Large intestine (tissue), 12 donors: ENCODE results near the gene POU1F1. TPM values are rescaled to one million over a fixed set of nuclear protein-coding genes. Genes with fewer than 3 reads are reported as not detected.

ENCODE experiments used
- DNase-seq, 2 donors: peaks; one replicate each; pipeline versions ENCODE4 v3.0.0 to v3.0.0-alpha.2; 2013
- H3K27ac ChIP-seq: one replicate; pipeline ENCODE4 v1.5.1; 2013; ENCODE audit warnings: low read length
- H3K27me3 ChIP-seq: 2 replicates; pipeline ENCODE4 v1.6.1; 2013; ENCODE audit warnings: low read length; ENCODE audit not compliant: control insufficient read depth, insufficient read depth
- H3K36me3 ChIP-seq: 2 replicates; pipeline ENCODE4 v1.6.1; 2013; ENCODE audit warnings: low read length; ENCODE audit not compliant: control insufficient read depth, insufficient read depth
- H3K4me1 ChIP-seq: one replicate; pipeline ENCODE4 v1.6.1; 2013; ENCODE audit warnings: low read length; ENCODE audit not compliant: control insufficient read depth, insufficient read depth
- H3K4me3 ChIP-seq: one replicate; pipeline ENCODE4 v1.5.1; 2013; ENCODE audit warnings: low read length
- H3K9me3 ChIP-seq: one replicate; pipeline ENCODE4 v1.6.1; 2013; ENCODE audit warnings: mild to moderate bottlenecking, low read depth, low read length, moderate library complexity; ENCODE audit not compliant: control insufficient read depth
- WGBS: methylation state at CpG from one replicate; pipeline ENCODE4 v1.1.5; 2013; ENCODE audit warnings: low lambda C conversion rate; ENCODE audit not compliant: insufficient coverage; 5-methylcytosine and 5-hydroxymethylcytosine counted together
- long read RNA-seq, 11 donors: transcript quantifications; one replicate each; lab custom pipeline, GENCODE V29; 2026
- polyA plus RNA-seq: library from polyadenylated mRNA; unstranded; fragments of 120-200 nt; gene quantifications from one replicate; pipeline ENCODE4 v1.2.1, GENCODE V29; 2013

The POU1F1 gene, protein sequence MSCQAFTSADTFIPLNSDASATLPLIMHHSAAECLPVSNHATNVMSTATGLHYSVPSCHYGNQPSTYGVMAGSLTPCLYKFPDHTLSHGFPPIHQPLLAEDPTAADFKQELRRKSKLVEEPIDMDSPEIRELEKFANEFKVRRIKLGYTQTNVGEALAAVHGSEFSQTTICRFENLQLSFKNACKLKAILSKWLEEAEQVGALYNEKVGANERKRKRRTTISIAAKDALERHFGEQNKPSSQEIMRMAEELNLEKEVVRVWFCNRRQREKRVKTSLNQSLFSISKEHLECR
- polyA plus RNA-seq, result 0.06 TPM
- long read RNA-seq, donor 1, result 0 reads
- long read RNA-seq, donor 2, result 0 reads
- long read RNA-seq, donor 3, result 0 reads
- long read RNA-seq, donor 4, result 0 reads
- long read RNA-seq, donor 5, result 0 reads
- long read RNA-seq, donor 6, result 0 reads
- long read RNA-seq, donor 7, result 0 reads
- long read RNA-seq, donor 8, result 0 reads
- long read RNA-seq, donor 9, result 0 reads
- long read RNA-seq, donor 10, result 0 reads
- long read RNA-seq, donor 11, result 0 reads

DNA sequence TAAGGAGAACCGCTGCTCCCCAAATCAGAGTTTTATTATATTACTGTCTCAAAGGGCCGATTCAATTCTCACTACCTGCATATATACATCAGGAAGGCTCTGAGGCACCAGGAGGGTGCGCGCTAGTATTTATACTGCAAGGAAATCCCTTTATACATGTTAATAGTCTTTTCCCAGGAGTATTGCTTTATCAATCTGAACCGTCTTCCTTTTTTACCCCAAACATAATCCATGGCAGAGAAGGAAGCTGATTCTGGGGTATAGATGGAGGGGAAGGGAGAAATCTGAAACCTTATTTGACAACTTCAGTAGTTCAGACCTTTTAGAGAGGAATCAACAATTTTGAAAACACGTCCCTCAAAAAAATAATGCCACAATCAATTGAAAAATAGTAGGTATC, at the start of gene POU1F1:
Gene POU1F1, minus strand, starts transcription at position 101 of the 400 bp plus-strand sequence. CDS start 122 bp downstream, outside the sequence.
- H3K4me3 ChIP-seq, result no peak within 1 kb of the TSS
- H3K36me3 ChIP-seq, result no peaks in the 10 kb centered on the region
- WGBS, result 91% methylated on average over 4 of the region's 6 CpGs
- no peaks in the 10 kb centered on the region for H3K4me1 ChIP-seq
- no peak for DNase-seq
- no peak within 1 kb of the TSS for H3K27ac ChIP-seq
- H3K9me3 ChIP-seq, result no peaks in the 10 kb centered on the region
- H3K27me3 ChIP-seq, result no peaks in the 10 kb centered on the region

DNA sequence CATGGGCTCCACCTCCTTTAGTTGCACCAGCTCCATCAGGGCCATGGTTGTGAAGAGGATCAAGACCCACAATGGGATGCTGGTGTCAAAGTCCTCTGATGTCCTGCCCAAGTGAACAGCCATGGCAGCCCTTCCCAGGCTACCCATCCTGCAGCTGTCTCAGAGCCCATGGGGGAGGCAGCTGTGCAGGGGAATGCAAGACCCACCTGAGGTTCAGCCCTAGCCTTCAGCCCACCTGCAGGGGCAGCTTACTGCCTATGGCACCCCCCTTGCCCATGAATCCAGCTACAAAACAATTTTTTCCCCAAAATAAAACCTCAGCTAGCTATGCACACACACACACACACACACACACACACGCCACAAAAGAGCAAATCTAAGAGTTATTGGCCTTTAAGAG, 48.2 kb upstream of the POU1F1 start:
- H3K27ac ChIP-seq, result no peak overlapping the region
- DNase-seq, result no peak
- no CpG with 5 or more reads among the region's 1 CpG for WGBS
- H3K9me3 ChIP-seq, result no peaks in the 10 kb centered on the region
- no peaks in the 10 kb centered on the region for H3K27me3 ChIP-seq
- H3K4me3 ChIP-seq, result no peak overlapping the region
- peaks cover 3% of the 10 kb centered on the region for H3K4me1 ChIP-seq
- H3K36me3 ChIP-seq, result no peaks in the 10 kb centered on the region

DNA sequence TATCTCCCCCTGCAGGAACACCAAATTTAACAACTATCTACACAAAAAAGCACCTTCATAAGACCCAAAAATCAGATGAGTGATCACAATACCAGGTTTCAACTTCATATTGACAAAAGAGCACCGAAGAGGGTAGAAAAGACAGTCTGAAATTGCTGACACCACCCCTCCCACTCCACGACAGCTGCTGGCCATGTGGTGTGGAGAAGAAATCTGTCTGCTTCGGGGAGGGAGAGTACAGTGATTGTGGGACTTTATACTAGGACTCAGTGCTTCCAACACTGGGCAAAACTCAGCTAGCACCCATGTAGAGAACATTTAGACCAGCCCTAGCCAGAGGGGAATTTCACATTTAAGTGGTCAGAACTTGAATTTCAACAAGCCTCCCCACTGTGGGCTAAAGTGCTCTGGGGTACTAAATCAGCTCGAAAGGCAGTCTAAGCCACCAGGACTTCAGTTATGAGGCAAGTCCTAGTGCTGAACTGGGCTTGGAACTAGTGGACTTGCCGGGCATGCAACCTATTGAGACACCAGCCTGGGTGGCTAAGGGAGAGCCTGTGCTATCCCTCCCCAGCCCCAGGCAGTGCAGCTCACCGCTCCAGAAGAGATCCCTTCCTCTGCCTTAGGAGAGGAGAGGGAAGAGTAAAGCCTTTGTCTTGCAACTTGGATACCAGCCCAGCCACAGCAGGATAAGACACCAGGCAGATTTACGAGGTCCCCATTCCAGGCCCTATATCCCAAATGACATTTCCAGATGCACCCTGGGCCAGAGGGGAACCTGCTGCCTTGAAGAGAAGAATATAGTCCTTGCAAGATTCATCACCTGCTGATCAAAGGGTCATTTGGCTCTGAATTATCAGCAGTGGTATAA, 44.6 kb upstream of the POU1F1 start:
- Histone ChIP-seq H3K4me1 (peaks cover 10% of the 10 kb centered on the region), H3K27me3 (no peaks in the 10 kb centered on the region), H3K36me3 (no peaks in the 10 kb centered on the region), H3K27ac (no peak overlapping the region), H3K4me3 (no peak overlapping the region), H3K9me3 (no peaks in the 10 kb centered on the region)
- no peak for DNase-seq
- no CpG with 5 or more reads among the region's 7 CpGs for WGBS

DNA sequence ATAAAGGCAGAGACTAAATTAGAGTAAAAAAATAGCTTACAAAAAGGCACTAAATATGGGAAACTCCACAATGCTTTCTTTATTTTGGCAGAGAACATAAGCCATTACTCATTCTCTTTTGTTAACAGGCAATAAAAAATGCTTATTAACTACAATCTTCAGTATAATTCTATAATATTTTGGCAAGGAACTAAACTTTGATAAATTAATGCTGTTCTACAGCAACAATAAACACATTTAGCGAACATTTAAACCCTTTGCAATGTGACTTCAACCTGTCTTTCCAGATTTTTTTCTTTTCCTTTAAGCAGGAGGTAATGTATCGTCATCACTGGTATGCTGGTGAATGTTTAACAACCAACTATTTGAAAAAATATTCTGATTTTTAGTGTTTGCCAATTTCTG, 42.2 kb upstream of the POU1F1 start:
- Histone ChIP-seq H3K27me3 (no peaks in the 10 kb centered on the region), H3K36me3 (no peaks in the 10 kb centered on the region), H3K27ac (no peak overlapping the region), H3K4me3 (no peak overlapping the region), H3K4me1 (peaks cover 10% of the 10 kb centered on the region), H3K9me3 (no peaks in the 10 kb centered on the region)
- WGBS, result 17% methylated on average over 2 of the region's 2 CpGs
- peak in 1 of 2 donors; percentile 7 for DNase-seq

DNA sequence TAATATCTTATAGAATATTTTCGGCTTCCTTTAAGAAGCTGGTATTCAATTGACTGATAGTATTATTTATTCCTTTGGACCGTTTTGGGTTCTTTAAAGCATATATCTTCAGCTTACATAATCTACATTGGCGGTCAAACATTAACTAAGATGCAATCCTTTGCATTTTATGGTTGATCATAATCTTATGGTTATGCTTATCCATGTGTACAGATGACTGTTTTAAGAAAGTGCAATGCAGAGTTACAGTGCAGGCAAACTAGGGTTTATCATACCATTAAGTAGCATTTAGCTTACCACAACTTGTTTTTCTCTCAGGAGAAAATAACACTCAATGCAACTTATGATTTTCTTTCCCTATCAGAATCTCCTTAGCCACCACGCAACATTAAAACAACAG, 41.4 kb upstream of the POU1F1 start:
- no peak for DNase-seq
- Histone ChIP-seq H3K27ac (no peak overlapping the region), H3K27me3 (no peaks in the 10 kb centered on the region), H3K4me3 (no peak overlapping the region), H3K9me3 (no peaks in the 10 kb centered on the region), H3K4me1 (peaks cover 10% of the 10 kb centered on the region), H3K36me3 (no peaks in the 10 kb centered on the region)
- 22% methylated on average over 2 of the region's 4 CpGs for WGBS

DNA sequence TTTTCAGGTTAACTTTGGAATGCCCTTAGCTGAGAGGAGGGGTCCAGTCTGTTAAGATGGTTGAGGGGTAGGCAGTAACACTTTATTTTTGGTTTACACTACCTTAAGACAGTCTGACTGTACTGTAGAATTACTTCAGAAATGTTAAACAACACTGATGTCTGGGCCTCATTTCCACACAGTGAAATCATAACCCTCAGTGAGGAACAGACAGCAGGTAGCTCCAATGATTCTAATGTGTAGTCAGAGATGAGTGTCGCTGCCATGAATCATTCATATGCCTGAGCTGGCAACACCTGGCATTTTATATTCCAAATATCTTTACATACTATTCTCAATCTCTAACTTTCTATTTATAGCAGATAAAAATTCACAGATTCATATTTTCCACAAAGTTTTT, 37.3 kb upstream of the POU1F1 start:
- no peaks in the 10 kb centered on the region for H3K9me3 ChIP-seq
- WGBS, result no CpG with 5 or more reads among the region's 1 CpG
- H3K27ac ChIP-seq, result no peak overlapping the region
- peaks cover 7% of the 10 kb centered on the region for H3K4me1 ChIP-seq
- no peak for DNase-seq
- no peak overlapping the region for H3K4me3 ChIP-seq
- H3K27me3 ChIP-seq, result no peaks in the 10 kb centered on the region
- no peaks in the 10 kb centered on the region for H3K36me3 ChIP-seq

DNA sequence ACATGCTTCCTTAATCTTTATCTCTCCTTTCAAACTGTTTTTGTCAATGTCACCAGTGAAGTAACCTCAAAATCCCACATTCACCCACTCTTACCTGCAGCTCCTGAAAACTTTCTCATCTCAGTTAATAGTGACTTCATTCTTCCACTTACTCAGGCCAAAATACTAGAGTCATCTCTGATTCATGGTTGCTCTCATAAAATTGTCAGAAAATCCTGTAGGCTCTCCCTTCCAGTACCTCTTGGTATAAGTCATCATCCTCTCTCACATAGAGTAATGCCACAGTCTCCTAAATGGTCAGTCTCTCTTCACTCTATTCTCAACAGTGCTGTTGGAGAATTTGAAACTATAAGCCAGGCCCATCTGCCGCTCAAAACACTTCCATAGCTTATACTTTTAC, 34.9 kb upstream of the POU1F1 start:
- H3K4me3 ChIP-seq, result no peak overlapping the region
- no peak for DNase-seq
- no peaks in the 10 kb centered on the region for H3K27me3 ChIP-seq
- no peaks in the 10 kb centered on the region for H3K36me3 ChIP-seq
- no peaks in the 10 kb centered on the region for H3K9me3 ChIP-seq
- WGBS, result no CpG with 5 or more reads among the region's 1 CpG
- no peaks in the 10 kb centered on the region for H3K4me1 ChIP-seq
- no peak overlapping the region for H3K27ac ChIP-seq

DNA sequence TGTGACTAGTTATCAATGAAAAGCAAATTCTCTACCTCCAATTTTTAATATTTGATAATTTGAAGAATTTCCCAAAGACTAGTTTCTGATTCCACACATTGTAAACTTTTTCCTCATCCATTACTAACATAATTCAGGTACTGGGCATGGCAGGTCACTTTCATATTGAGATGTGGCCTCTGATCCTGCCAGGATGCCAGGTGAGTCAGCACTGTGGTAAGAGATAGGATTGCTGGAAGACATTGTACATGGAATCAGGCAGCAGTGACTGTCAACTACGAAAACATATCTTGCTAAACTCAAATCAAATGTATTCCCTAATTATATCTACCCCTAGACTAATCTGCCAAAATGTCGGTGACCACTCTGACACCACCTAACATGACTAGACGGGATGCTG, 33.2 kb upstream of the POU1F1 start:
- no peak for DNase-seq
- no peaks in the 10 kb centered on the region for H3K27me3 ChIP-seq

DNA sequence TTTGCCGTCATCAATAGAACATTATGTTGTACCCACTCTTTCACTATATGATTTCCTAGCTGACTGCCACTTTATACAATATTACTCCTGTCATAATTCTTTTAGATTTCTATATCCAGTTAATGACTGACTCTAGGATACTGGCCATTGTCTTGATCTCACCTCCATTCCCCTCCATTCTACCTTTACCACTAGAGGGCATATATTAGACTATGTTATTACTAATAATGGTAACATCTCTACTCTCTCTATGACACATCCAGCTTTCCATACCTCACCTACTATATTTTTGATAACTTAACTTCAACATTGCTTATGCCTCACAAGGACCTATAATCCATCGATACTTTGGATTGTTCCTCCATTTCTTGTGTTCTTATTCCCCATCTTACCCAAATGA, 31.4 kb upstream of the POU1F1 start:
- no peaks in the 10 kb centered on the region for H3K27me3 ChIP-seq

More for the DNA sequence above, 33.2 kb upstream of the POU1F1 start:
- H3K27ac ChIP-seq, result no peak overlapping the region
- no peaks in the 10 kb centered on the region for H3K9me3 ChIP-seq
- no peaks in the 10 kb centered on the region for H3K4me1 ChIP-seq
- WGBS, result 100% methylated on average over 1 of the region's 3 CpGs
- H3K36me3 ChIP-seq, result no peaks in the 10 kb centered on the region
- no peak overlapping the region for H3K4me3 ChIP-seq

DNA sequence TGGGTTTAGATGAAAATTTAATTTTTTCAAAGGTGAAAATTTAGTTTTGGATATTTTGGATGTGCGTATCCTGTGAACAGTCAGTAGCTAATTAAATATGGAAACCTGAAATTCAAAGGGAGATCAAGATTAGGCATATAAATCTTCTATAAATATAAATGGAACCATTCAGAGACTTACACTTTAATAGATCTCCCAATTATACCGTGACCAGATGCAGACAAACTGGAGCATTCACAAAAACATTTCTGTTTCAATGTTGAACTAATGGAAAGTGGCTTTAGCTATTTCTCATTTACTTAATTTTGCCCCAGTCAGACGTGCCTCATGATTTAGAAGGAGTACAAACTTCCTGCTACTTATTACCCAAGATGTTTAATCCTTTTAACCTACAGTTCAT, 29.1 kb upstream of the POU1F1 start:
- 100% methylated on average over 2 of the region's 3 CpGs for WGBS
- Histone ChIP-seq H3K27me3 (peaks cover 2% of the 10 kb centered on the region), H3K9me3 (no peaks in the 10 kb centered on the region), H3K36me3 (no peaks in the 10 kb centered on the region), H3K27ac (no peak overlapping the region), H3K4me1 (no peaks in the 10 kb centered on the region), H3K4me3 (no peak overlapping the region)
- no peak for DNase-seq

More for the DNA sequence above, 31.4 kb upstream of the POU1F1 start:
- Histone ChIP-seq H3K4me1 (no peaks in the 10 kb centered on the region), H3K27ac (no peak overlapping the region), H3K4me3 (no peak overlapping the region), H3K9me3 (no peaks in the 10 kb centered on the region), H3K36me3 (no peaks in the 10 kb centered on the region)
- WGBS, result 90% methylated on average over 2 of the region's 2 CpGs
- no peak for DNase-seq
